ENCODE measurements around the gene HCN2. TPM values are rescaled to one million over a fixed set of nuclear protein-coding genes. Genes with fewer than 3 reads are reported as not detected.
A peak's percentile ranks its signal among the peaks of the same experiment; 100 is the strongest.

HCN2 gene
- total and polyA plus RNA-seq, 2 of the 13 experiments (the other 11 are each of a cell fraction or from before 2014, with no cell fraction given): 0.01 TPM; not detected in 1

- TF ChIP-seq KLF16 (CRISPR knock-in tag; IDR thresholded peaks at IDR 0.05) (no peak), ZNF326 (CRISPR knock-in tag; IDR thresholded peaks at IDR 0.05; ENCODE audit: borderline replicate concordance) (peak; percentile 19; the same call in 1 of the 2 replicates), PAF1 (CRISPR knock-in tag; IDR thresholded peaks at IDR 0.05) (no peak), ZBTB7A (CRISPR knock-in tag; IDR thresholded peaks at IDR 0.05) (no peak), ZBTB38 (CRISPR knock-in tag; IDR thresholded peaks at IDR 0.05) (0 out of 2 replicates have a peak, but pooled peaks have one; percentile 64), ZNF576 (CRISPR knock-in tag; IDR thresholded peaks at IDR 0.05) (no peak), ATF3 (CRISPR knock-in tag; IDR thresholded peaks at IDR 0.05) (no peak), HNRNPL (IDR thresholded peaks at IDR 0.05; ENCODE audit: low read depth, low read length) (0 out of 2 replicates have a peak, but pooled peaks have one; percentile 48), ZNF772 (CRISPR knock-in tag; IDR thresholded peaks at IDR 0.05) (no peak), RARG (CRISPR knock-in tag; IDR thresholded peaks at IDR 0.05; ENCODE audit: low read depth) (no peak), SIN3A (IDR thresholded peaks at IDR 0.05; ENCODE audit: borderline replicate concordance, low read depth, low read length) (no peak), ZNF30 (CRISPR knock-in tag; IDR thresholded peaks at IDR 0.05) (no peak), IKZF4 (CRISPR knock-in tag; IDR thresholded peaks at IDR 0.05; ENCODE audit: borderline replicate concordance, low read depth, not compliant biosample characterization) (no peak), AGO2 (optimal IDR thresholded peaks at IDR 0.05; ENCODE audit: low read depth, low read length) (peak; percentile 60), FOXJ3 (CRISPR knock-in tag; IDR thresholded peaks at IDR 0.05; ENCODE audit: borderline replicate concordance) (no peak), ZMYM2 (CRISPR knock-in tag; IDR thresholded peaks at IDR 0.05) (no peak)
- TF ChIP-seq, protein P1, sequence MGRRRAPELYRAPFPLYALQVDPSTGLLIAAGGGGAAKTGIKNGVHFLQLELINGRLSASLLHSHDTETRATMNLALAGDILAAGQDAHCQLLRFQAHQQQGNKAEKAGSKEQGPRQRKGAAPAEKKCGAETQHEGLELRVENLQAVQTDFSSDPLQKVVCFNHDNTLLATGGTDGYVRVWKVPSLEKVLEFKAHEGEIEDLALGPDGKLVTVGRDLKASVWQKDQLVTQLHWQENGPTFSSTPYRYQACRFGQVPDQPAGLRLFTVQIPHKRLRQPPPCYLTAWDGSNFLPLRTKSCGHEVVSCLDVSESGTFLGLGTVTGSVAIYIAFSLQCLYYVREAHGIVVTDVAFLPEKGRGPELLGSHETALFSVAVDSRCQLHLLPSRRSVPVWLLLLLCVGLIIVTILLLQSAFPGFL (CRISPR knock-in tag; IDR thresholded peaks at IDR 0.05): no peak
- TF ChIP-seq, protein P2, sequence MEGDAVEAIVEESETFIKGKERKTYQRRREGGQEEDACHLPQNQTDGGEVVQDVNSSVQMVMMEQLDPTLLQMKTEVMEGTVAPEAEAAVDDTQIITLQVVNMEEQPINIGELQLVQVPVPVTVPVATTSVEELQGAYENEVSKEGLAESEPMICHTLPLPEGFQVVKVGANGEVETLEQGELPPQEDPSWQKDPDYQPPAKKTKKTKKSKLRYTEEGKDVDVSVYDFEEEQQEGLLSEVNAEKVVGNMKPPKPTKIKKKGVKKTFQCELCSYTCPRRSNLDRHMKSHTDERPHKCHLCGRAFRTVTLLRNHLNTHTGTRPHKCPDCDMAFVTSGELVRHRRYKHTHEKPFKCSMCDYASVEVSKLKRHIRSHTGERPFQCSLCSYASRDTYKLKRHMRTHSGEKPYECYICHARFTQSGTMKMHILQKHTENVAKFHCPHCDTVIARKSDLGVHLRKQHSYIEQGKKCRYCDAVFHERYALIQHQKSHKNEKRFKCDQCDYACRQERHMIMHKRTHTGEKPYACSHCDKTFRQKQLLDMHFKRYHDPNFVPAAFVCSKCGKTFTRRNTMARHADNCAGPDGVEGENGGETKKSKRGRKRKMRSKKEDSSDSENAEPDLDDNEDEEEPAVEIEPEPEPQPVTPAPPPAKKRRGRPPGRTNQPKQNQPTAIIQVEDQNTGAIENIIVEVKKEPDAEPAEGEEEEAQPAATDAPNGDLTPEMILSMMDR (CRISPR knock-in tag; IDR thresholded peaks at IDR 0.05): peak; percentile 31; the same call in 1 of the 2 replicates
- TF ChIP-seq, protein P3, sequence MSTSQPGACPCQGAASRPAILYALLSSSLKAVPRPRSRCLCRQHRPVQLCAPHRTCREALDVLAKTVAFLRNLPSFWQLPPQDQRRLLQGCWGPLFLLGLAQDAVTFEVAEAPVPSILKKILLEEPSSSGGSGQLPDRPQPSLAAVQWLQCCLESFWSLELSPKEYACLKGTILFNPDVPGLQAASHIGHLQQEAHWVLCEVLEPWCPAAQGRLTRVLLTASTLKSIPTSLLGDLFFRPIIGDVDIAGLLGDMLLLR (CRISPR knock-in tag; IDR thresholded peaks at IDR 0.05): no peak
- TF ChIP-seq, protein P4, sequence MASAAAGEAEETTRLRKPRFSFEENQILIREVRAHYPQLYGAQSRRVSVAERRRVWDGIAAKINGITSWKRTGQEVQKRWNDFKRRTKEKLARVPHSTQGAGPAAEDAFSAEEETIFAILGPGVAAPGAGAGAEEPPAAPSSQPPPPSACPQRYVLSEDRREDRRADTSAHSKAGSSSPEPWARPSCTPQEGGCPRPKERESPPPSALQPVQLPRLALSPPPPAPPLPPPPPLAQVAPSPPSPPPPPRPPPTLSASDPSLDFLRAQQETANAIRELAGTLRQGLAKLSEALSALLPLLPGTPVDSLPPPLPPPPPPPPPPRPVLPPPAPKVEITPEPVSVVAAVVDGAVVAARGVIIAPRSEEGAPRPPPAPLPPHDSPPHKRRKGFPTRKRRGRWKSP (CRISPR knock-in tag; IDR thresholded peaks at IDR 0.05): no peak
Observed at GRCh38 chr19:577439-578392, 12.0 kb upstream of the HCN2 start (continued).

Measured in HepG2 (cell line).